ENCODE data around the gene PIP5KL1.

PIP5KL1 gene

GRCh38 chr9:127912882-127913281, 17.7 kb downstream of the PIP5KL1 start:
- DNase-seq = peak; percentile 46 to 68

GRCh38 chr9:127912296-127912695, 18.3 kb downstream of the PIP5KL1 start:
- DNase-seq = no peak

GRCh38 chr9:127910613-127911205, 19.9 kb downstream of the PIP5KL1 start:
- no peak for DNase-seq

- DNase-seq = no peak
Observed at GRCh38 chr9:127909839-127910273, 20.7 kb downstream of the PIP5KL1 start.

GRCh38 chr9:127908660-127908926, 22.0 kb downstream of the PIP5KL1 start:
- DNase-seq = no peak

- no peak for DNase-seq
Observed at GRCh38 chr9:127907867-127908659, 22.5 kb downstream of the PIP5KL1 start.

- no peak for DNase-seq
Observed at GRCh38 chr9:127905788-127906191, 24.8 kb downstream of the PIP5KL1 start.

GRCh38 chr9:127905004-127905728, 25.4 kb downstream of the PIP5KL1 start:
- no peak for DNase-seq

- DNase-seq = no peak
Observed at GRCh38 chr9:127904561-127905003, 26.0 kb downstream of the PIP5KL1 start.

GRCh38 chr9:127903557-127904475, 26.8 kb downstream of the PIP5KL1 start:
- no peak for DNase-seq

- DNase-seq = peak; percentile 42 to 59
Observed at GRCh38 chr9:127899128-127899943, 31.2 kb downstream of the PIP5KL1 start, which contains the start of gene ST6GALNAC6. TSS of gene ST6GALNAC6 (minus strand) at chr9:127899603. CDS start at chr9:127897981, 1,622 bp downstream.

- DNase-seq = no peak
Observed at GRCh38 chr9:127898433-127899127, 32.0 kb downstream of the PIP5KL1 start.

- no peak for DNase-seq
Observed at GRCh38 chr9:127897193-127897692, 33.3 kb downstream of the PIP5KL1 start.

- no peak for DNase-seq
Observed at GRCh38 chr9:127896395-127897192, 34.0 kb downstream of the PIP5KL1 start.

GRCh38 chr9:127895811-127896210, 34.8 kb downstream of the PIP5KL1 start:
- DNase-seq = no peak

- no peak for DNase-seq
Observed at GRCh38 chr9:127893392-127893791, 37.2 kb downstream of the PIP5KL1 start.

- DNase-seq = no peak
Observed at GRCh38 chr9:127892831-127893230, 37.7 kb downstream of the PIP5KL1 start.

GRCh38 chr9:127890053-127890452, 40.5 kb downstream of the PIP5KL1 start:
- DNase-seq = no peak

- no peak for DNase-seq
Observed at GRCh38 chr9:127887792-127888191, 42.8 kb downstream of the PIP5KL1 start.

- no peak for DNase-seq
Observed at GRCh38 chr9:127886401-127886972, 44.1 kb downstream of the PIP5KL1 start.
